ENCODE measurements around the gene C6orf62. TPM values are rescaled to one million over a fixed set of nuclear protein-coding genes. Genes with fewer than 3 reads are reported as not detected.
A peak's percentile ranks its signal among the peaks of the same experiment; 100 is the strongest.

C6orf62 gene
- total and polyA plus RNA-seq, 2 experiments from 2014 or later: 66.7 to 79.9 TPM

- H3K79me2 ChIP-seq (replicated peaks; ENCODE audit: insufficient read depth): peaks cover 73% of the 10 kb centered on the region
These were observed 54.6 kb downstream of the C6orf62 start for GRCh38 chr6:24664046-24664987.

GRCh38 chr6:24663189-24663588, 55.8 kb downstream of the C6orf62 start:
- Histone ChIP-seq H3K4me3 (no peak overlapping the region), H3K79me2 (replicated peaks; ENCODE audit: insufficient read depth) (peaks cover 68% of the 10 kb centered on the region)
- H3K36me3 Mint-ChIP-seq (ENCODE audit: low read depth): peaks cover 62% of the 10 kb centered on the region
- TF ChIP-seq ZNF114 (CRISPR knock-in tag; IDR thresholded peaks at IDR 0.05) (no peak), NANOG (IDR thresholded peaks at IDR 0.05; ENCODE audit: borderline replicate concordance) (no peak), ZNF462 (CRISPR knock-in tag; IDR thresholded peaks at IDR 0.05) (no peak), CREB1 (CRISPR knock-in tag; IDR thresholded peaks at IDR 0.05; ENCODE audit: low read depth) (no peak), EZH2phosphoT487 (IDR thresholded peaks at IDR 0.05; ENCODE audit: unreplicated experiment) (no peak), POLR2AphosphoS5 (IDR thresholded peaks at IDR 0.05; ENCODE audit: low read depth) (no peak), JUNB (IDR thresholded peaks at IDR 0.05; ENCODE audit: unreplicated experiment) (no peak)

More at GRCh38 chr6:24664046-24664987, 54.6 kb downstream of the C6orf62 start:
- Mint-ChIP-seq H3K4me1 (peaks cover 32% of the 10 kb centered on the region), H3K9me3 (peaks cover 24% of the 10 kb centered on the region), H3K36me3 (ENCODE audit: low read depth) (peaks cover 73% of the 10 kb centered on the region), H3K27ac (peak overlapping the region; percentile 81), H3K4me3 (peak overlapping the region; percentile 94), H3K27me3 (ENCODE audit: insufficient read depth, low read depth, poor library complexity) (peaks cover 16% of the 10 kb centered on the region)
- H3K9me2 ChIP-seq (ENCODE audit: insufficient read depth): no peaks in the 10 kb centered on the region
- H3K36me3 ChIP-seq (ENCODE audit: insufficient read depth): peaks cover 6% of the 10 kb centered on the region
- no peaks in the 10 kb centered on the region for H4K20me1 ChIP-seq (replicated peaks; ENCODE audit: insufficient read depth)
- no peak overlapping the region; the same call in 1 of the 2 replicates for H3K27ac ChIP-seq (ENCODE audit: low read depth)
- H3K4me3 ChIP-seq: peak overlapping the region; percentile 97; the same call in 1 of the 2 replicates
- ATAC-seq (no peak), DNase-seq (ENCODE audit: low spot score) (no peak)
- peaks cover 23% of the 10 kb centered on the region for H3K4me1 ChIP-seq (ENCODE audit: insufficient read depth)
- peak overlapping the region; percentile 91; the same call in 1 of the 2 replicates for H3K4me2 ChIP-seq
- no peaks in the 10 kb centered on the region for H3K27me3 ChIP-seq (ENCODE audit: insufficient read depth)
- no peak for TF ChIP-seq CTCF (conservative IDR thresholded peaks at IDR 0.05; ENCODE audit: low read depth in 2 of 2)
- TF ChIP-seq ZNF331 (CRISPR knock-in tag; IDR thresholded peaks at IDR 0.05; ENCODE audit: low read depth): no peak
- no peak for TF ChIP-seq JUNB (IDR thresholded peaks at IDR 0.05; ENCODE audit: unreplicated experiment)
- TF ChIP-seq EZH2phosphoT487 (IDR thresholded peaks at IDR 0.05; ENCODE audit: unreplicated experiment): no peak
- no peak for TF ChIP-seq CREB1 (CRISPR knock-in tag; IDR thresholded peaks at IDR 0.05; ENCODE audit: low read depth)
- no peak for TF ChIP-seq STAT1 (IDR thresholded peaks at IDR 0.05; ENCODE audit: unreplicated experiment)
- no peak overlapping the region for H2AFZ ChIP-seq
- no peaks in the 10 kb centered on the region for H3F3A ChIP-seq (replicated peaks; ENCODE audit: low read depth)

More at GRCh38 chr6:24663189-24663588, 55.8 kb downstream of the C6orf62 start:
- DNase-seq (ENCODE audit: low spot score): no peak
- no peak for ATAC-seq
- Histone ChIP-seq H2AFZ (no peak overlapping the region), H3F3A (replicated peaks; ENCODE audit: low read depth) (no peaks in the 10 kb centered on the region), H3K27me3 (ENCODE audit: insufficient read depth) (no peaks in the 10 kb centered on the region), H3K4me2 (no peak overlapping the region), H3K27ac (ENCODE audit: low read depth) (no peak overlapping the region), H3K9me2 (ENCODE audit: insufficient read depth) (no peaks in the 10 kb centered on the region), H3K36me3 (ENCODE audit: insufficient read depth) (no peaks in the 10 kb centered on the region; the same call in none of the 2 replicates), H3K4me1 (ENCODE audit: insufficient read depth) (peaks cover 24% of the 10 kb centered on the region), H4K20me1 (replicated peaks; ENCODE audit: insufficient read depth) (no peaks in the 10 kb centered on the region)
- H3K9me3 Mint-ChIP-seq: peaks cover 13% of the 10 kb centered on the region; the same call in 2 of the 3 replicates
- H3K4me3 Mint-ChIP-seq: no peak overlapping the region
- peak overlapping the region; percentile 18; the same call in 1 of the 2 replicates for H3K27ac Mint-ChIP-seq
- peaks cover 14% of the 10 kb centered on the region for H3K27me3 Mint-ChIP-seq (ENCODE audit: insufficient read depth, low read depth, poor library complexity)
- peaks cover 41% of the 10 kb centered on the region for H3K4me1 Mint-ChIP-seq
